ENCODE results near the gene MACROD2.

DNA sequence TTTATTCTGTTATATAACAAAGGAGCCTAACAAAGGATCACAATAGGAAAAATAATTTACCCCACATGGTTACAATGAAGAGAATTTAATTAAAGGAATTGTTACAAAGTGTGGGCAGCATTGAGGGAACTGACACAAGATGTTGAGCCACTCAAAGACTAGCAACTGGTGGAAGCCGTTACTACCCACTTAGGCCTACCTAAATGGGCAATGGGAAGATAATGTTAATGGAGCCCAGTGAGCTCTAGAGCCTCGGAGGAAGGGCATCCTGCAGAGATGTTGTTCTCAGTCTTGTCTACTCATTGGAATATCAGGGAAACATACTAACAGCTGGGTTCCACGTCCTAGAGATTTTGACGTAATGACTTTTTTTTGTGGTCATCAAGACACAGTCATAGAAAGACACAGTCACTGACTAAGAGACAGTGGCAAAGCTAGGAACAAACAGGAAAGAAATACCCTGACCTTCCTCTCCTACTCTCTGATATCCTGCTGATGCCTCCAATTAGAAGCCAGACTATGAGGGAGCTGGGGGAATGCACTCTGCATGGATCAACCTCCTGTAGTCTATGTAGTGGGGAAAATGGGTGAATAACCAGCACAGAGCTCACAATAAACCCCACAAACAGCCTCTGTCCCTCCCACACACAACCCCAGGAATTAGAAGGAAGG, 865.8 kb downstream of the MACROD2 start:
- TF ChIP-seq, protein P1, sequence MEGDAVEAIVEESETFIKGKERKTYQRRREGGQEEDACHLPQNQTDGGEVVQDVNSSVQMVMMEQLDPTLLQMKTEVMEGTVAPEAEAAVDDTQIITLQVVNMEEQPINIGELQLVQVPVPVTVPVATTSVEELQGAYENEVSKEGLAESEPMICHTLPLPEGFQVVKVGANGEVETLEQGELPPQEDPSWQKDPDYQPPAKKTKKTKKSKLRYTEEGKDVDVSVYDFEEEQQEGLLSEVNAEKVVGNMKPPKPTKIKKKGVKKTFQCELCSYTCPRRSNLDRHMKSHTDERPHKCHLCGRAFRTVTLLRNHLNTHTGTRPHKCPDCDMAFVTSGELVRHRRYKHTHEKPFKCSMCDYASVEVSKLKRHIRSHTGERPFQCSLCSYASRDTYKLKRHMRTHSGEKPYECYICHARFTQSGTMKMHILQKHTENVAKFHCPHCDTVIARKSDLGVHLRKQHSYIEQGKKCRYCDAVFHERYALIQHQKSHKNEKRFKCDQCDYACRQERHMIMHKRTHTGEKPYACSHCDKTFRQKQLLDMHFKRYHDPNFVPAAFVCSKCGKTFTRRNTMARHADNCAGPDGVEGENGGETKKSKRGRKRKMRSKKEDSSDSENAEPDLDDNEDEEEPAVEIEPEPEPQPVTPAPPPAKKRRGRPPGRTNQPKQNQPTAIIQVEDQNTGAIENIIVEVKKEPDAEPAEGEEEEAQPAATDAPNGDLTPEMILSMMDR (IDR thresholded peaks at IDR 0.05), result no peak
- TF ChIP-seq EZH2 (IDR thresholded peaks at IDR 0.05; ENCODE audit: borderline replicate concordance, insufficient read depth, low read depth, low read length, poor library complexity, severe bottlenecking), result no peak
